ENCODE data around the gene SPOP.

DNA sequence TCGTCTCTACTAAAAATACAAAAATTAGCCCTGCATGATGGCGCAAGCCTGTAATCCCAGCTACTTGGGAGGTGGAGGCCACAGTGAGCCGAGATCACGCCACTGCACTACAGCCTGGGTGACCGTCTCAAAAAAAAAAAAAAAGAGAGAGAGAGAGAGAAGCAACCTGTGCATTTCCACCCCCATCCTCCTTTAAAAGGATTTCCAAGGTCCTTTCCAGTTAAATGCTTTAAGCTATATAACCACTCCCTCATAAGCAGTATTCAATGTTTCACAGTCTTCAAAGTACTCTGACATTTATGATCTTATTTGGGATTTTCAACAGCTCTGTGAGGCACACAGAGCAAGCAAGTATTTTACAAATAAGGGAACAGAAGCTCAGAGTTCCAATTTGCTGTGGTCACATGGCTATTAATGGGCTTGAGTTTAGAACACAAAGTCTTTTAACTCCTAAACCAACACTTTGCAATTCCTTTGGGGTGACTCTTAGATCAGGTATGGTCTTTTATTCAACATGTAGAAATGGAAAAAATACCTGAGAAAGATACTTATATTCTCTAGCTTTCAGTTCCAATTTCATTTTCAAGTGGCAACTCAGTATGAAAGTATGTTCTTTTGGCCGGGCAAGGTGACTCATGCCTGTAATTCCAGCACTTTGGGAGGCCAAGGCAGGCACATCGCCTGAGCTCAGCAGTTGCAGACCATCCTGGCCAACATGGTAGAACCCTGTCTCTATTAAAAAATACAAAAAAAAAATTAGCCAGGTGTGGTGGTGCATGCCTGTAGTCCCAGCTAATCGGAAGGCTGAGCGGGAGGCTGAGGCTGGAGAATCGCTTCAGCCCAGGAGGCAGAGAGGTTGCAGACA, 31.3 kb downstream of the SPOP start:
- TF ChIP-seq, protein P1, sequence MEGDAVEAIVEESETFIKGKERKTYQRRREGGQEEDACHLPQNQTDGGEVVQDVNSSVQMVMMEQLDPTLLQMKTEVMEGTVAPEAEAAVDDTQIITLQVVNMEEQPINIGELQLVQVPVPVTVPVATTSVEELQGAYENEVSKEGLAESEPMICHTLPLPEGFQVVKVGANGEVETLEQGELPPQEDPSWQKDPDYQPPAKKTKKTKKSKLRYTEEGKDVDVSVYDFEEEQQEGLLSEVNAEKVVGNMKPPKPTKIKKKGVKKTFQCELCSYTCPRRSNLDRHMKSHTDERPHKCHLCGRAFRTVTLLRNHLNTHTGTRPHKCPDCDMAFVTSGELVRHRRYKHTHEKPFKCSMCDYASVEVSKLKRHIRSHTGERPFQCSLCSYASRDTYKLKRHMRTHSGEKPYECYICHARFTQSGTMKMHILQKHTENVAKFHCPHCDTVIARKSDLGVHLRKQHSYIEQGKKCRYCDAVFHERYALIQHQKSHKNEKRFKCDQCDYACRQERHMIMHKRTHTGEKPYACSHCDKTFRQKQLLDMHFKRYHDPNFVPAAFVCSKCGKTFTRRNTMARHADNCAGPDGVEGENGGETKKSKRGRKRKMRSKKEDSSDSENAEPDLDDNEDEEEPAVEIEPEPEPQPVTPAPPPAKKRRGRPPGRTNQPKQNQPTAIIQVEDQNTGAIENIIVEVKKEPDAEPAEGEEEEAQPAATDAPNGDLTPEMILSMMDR (IDR thresholded peaks at IDR 0.05; ENCODE audit: borderline replicate concordance, extremely low read depth, low read length, poor library complexity, severe bottlenecking), result no peak
- no peak for TF ChIP-seq EZH2 (IDR thresholded peaks at IDR 0.05; ENCODE audit: borderline replicate concordance, low read depth, low read length, severe bottlenecking)
